ENCODE data around the gene AMZ2.

- no peak for TF ChIP-seq CTCF (IDR thresholded peaks at IDR 0.05)
- no peak for TF ChIP-seq POLR2A (IDR thresholded peaks at IDR 0.05)
Measured at GRCh38 chr17:68289473-68289872, 41.6 kb downstream of the AMZ2 start.

Data from uterus (tissue), 2 donors.